Bronchial epithelial cell (primary cell): ENCODE measurements around the gene CRYBA2. TPM values are rescaled to one million over a fixed set of nuclear protein-coding genes. Genes with fewer than 3 reads are reported as not detected.

Experiments
- DNase-seq: peaks from one replicate; pipeline ENCODE4 v3.0.0-alpha.2; 2010; ENCODE audit warnings: low read depth
- FAIRE-seq: peaks from 2 replicates; lab custom pipeline; 2011; peaks lifted over from hg19 to GRCh38; lab: Jason Lieb, UNC
- H3K27me3 ChIP-seq: 2 replicates; pipeline ENCODE4 v1.5.1; 2011; ENCODE audit warnings: low read length; ENCODE audit not compliant: control insufficient read depth, insufficient read depth
- H3K36me3 ChIP-seq: 2 replicates; pipeline ENCODE4 v1.5.1; 2011; ENCODE audit warnings: low read length; ENCODE audit not compliant: control insufficient read depth, insufficient read depth
- H3K4me3 ChIP-seq: 2 replicates; pipeline ENCODE4 v1.5.1; 2011; ENCODE audit warnings: mild to moderate bottlenecking, low read depth, low read length, control low read depth
- total RNA-seq: library from RNA; depleted of rRNA; stranded (reverse); fragments of >200 nt; gene quantifications from 2 replicates; pipeline ENCODE4 v1.2.1, GENCODE V29; 2014
- TF ChIP-seq, protein P1 (sequence below): IDR thresholded peaks from 2 replicates; pipeline ENCODE4 v1.5.1; 2011; ENCODE audit warnings: mild to moderate bottlenecking, moderate library complexity, low read length, control low read depth, inconsistent platforms; ENCODE audit not compliant: insufficient read depth, severe bottlenecking

Gene CRYBA2
- total RNA-seq, 1 donor from 2014 or later = not detected

DNA sequence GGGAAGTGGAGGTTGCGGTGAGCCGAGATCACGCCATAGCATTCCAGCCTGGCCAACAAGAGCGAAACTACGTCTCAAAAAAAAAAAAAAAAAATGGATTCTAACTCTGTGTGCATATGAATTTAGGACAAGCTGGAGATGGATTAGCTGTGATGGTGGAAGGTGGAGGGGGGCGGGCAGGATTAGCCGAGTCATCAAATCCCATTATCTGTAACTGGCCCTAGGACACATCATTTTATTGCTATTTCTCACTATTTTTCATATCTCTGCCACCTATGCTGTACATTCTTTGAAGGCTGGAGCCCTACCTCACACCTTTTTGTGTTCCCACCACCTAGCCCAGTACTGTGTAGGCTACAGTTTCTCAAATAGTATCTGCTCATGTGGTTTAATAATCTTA lies 41.1 kb downstream of the CRYBA2 start:
- TF ChIP-seq, protein P1, sequence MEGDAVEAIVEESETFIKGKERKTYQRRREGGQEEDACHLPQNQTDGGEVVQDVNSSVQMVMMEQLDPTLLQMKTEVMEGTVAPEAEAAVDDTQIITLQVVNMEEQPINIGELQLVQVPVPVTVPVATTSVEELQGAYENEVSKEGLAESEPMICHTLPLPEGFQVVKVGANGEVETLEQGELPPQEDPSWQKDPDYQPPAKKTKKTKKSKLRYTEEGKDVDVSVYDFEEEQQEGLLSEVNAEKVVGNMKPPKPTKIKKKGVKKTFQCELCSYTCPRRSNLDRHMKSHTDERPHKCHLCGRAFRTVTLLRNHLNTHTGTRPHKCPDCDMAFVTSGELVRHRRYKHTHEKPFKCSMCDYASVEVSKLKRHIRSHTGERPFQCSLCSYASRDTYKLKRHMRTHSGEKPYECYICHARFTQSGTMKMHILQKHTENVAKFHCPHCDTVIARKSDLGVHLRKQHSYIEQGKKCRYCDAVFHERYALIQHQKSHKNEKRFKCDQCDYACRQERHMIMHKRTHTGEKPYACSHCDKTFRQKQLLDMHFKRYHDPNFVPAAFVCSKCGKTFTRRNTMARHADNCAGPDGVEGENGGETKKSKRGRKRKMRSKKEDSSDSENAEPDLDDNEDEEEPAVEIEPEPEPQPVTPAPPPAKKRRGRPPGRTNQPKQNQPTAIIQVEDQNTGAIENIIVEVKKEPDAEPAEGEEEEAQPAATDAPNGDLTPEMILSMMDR = no peak
- H3K27me3 ChIP-seq = peaks cover 4% of the 10 kb centered on the region
- H3K36me3 ChIP-seq = no peaks in the 10 kb centered on the region
- DNase-seq = no peak
- H3K4me3 ChIP-seq = no peak overlapping the region
- no peak for FAIRE-seq

DNA sequence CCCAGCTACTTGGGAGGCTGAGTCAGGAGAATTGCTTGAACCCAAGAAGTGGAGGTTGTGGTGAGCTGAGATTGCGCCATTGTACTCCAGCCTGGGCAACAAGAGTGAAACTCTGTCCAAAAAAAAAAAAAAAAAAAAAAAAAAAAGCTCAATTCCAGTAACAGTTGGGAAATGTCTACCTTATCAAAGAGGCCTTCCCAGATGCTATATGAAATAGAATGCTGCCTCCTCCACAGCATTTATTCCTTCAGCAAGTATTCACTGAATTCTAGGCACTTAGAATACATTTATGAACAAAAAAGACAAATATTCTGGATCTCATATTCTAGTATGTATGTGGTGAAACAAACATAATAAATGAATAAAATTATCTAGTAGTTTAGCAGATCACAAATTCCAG lies 46.6 kb downstream of the CRYBA2 start:
- TF ChIP-seq, protein P1 = no peak
- Histone ChIP-seq H3K36me3 (no peaks in the 10 kb centered on the region), H3K27me3 (no peaks in the 10 kb centered on the region), H3K4me3 (no peak overlapping the region)
- no peak for FAIRE-seq
- DNase-seq = no peak

DNA sequence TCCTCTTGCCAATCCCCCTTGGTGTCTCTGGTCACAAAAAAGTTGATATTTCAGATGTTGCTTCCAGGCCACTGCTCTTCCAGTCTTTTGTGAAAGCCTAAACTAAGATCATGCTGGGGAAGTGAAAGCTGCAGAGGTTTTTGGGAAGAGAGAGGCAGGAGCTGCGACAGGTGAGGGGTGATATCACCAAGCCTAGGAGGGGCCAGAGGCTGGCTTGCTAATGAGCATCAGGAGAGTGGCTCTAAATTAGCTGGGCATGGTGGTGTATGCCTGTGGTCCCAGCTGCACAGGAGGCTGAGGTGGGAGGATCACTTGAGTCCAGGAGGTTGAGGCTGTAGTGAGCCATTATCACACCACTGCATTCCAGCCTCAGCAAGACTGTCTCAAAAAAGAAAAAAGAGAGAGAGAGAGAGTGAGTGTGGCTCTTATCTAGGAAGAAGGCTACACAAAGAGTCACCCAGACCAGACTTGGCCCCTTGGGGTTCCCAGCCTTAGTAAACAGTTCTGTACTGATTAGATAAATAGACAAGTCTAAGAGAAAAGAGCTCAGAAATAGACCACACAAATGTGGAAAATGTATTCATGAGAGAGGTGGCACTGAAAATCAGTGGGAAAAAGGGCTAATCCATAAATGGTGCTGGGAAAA lies 48.3 kb downstream of the CRYBA2 start:
- Histone ChIP-seq H3K36me3 (no peaks in the 10 kb centered on the region), H3K27me3 (no peaks in the 10 kb centered on the region), H3K4me3 (no peak overlapping the region)
- DNase-seq (no peak), FAIRE-seq (no peak)
- TF ChIP-seq, protein P1 = no peak

Other genes with a start within 250 kb of the CRYBA2 start
- gene CYP27A1, start 211.3 kb downstream of the CRYBA2 start, total RNA-seq = 0.13 and 0.26 TPM in 2 replicates
- not detected in 2 replicates for gene PRKAG3, start 161.6 kb downstream of the CRYBA2 start, total RNA-seq
- not detected in 2 replicates for gene WNT6, start 133.6 kb downstream of the CRYBA2 start, total RNA-seq
- gene WNT10A, start 112.6 kb downstream of the CRYBA2 start, total RNA-seq = 2.3 and 2.4 TPM in 2 replicates
- not detected in 2 replicates for gene CDK5R2, start 33.8 kb downstream of the CRYBA2 start, total RNA-seq
- gene FEV, start 8.2 kb downstream of the CRYBA2 start, total RNA-seq = not detected in 2 replicates
- not detected in 2 replicates for gene CFAP65, start 48.1 kb upstream of the CRYBA2 start, total RNA-seq
- gene IHH, start 67.5 kb upstream of the CRYBA2 start, total RNA-seq = not detected in 2 replicates
- gene NHEJ1, start 167.4 kb upstream of the CRYBA2 start, total RNA-seq = 10.2 and 22.1 TPM in 2 replicates
- 1.3 and 1.9 TPM in 2 replicates for gene SLC23A3, start 176.6 kb upstream of the CRYBA2 start, total RNA-seq
- gene CNPPD1, start 183.5 kb upstream of the CRYBA2 start, total RNA-seq = 44.2 and 54.5 TPM in 2 replicates
- 57.4 and 110 TPM in 2 replicates for gene RETREG2, start 184.9 kb upstream of the CRYBA2 start, total RNA-seq
- gene ZFAND2B, start 213.4 kb upstream of the CRYBA2 start, total RNA-seq = 55.4 and 59.8 TPM in 2 replicates
- gene ABCB6, start 225.5 kb upstream of the CRYBA2 start, total RNA-seq = 40.2 and 46.1 TPM in 2 replicates
- 26.3 and 36.4 TPM in 2 replicates for gene ATG9A, start 236.2 kb upstream of the CRYBA2 start, total RNA-seq
- 46.3 and 48.9 TPM in 2 replicates for gene ANKZF1, start 236.4 kb upstream of the CRYBA2 start, total RNA-seq